Panc1 (cell line): ENCODE data around the gene TAT. TPM values are rescaled to one million over a fixed set of nuclear protein-coding genes. Genes with fewer than 3 reads are reported as not detected.
"Not testable (repeated sequence)": the region's sequence is repeated elsewhere in the genome, so short reads cannot be mapped to it uniquely, and the experiment has no call there.

Source experiments
- ATAC-seq: fragments of 200-7000 bp; cut with Tn5 transposase; 2 replicates; pipeline ENCODE4 v1.9.1; 2020; ENCODE audit warnings: mild to moderate bottlenecking, moderate library complexity
- BruUV-seq: library from RNA; stranded (reverse); fragments of 400-500 nt; replicated peaks from 2 replicates; lab custom pipeline; 2021; lab: Mats Ljungman, UMichigan
- CTCF ChIA-PET: fragments of 300-600 bp; sonication (Branson Sonifier 250); formaldehyde crosslinking; loops from one replicate; lab custom pipeline; 2022; ENCODE audit warnings: antibody characterized with exemption; lab: Charles Lee
- POLR2A ChIA-PET: fragments of 300-600 bp; sonication (Branson Sonifier 250); formaldehyde crosslinking; loops from one replicate; lab custom pipeline; 2022; ENCODE audit warnings: antibody characterized with exemption; lab: Charles Lee
- DNase-seq: peaks from one replicate; pipeline ENCODE4 v3.0.0-alpha.2; 2010; ENCODE audit warnings: low read depth, low spot score
- H3K27ac ChIP-seq: 2 replicates; pipeline ENCODE4 v1.5.1; 2011; ENCODE audit warnings: mild to moderate bottlenecking, low read length, inconsistent platforms
- H3K27me3 ChIP-seq: fragments of 200-500 bp; sonication (Bioruptor generic); 2 replicates; pipeline ENCODE4 v1.6.0; 2014; ENCODE audit warnings: low read length, inconsistent platforms; ENCODE audit not compliant: control insufficient read depth, insufficient read depth
- H3K36me3 ChIP-seq: fragments of 200-500 bp; sonication (Bioruptor generic); 2 replicates; pipeline ENCODE4 v1.5.1; 2014; ENCODE audit warnings: inconsistent platforms, mild to moderate bottlenecking, low read length, moderate library complexity; ENCODE audit not compliant: control insufficient read depth, insufficient read depth
- H3K4me1 ChIP-seq: 2 replicates; pipeline ENCODE4 v1.5.1; 2011; ENCODE audit warnings: inconsistent platforms, mild to moderate bottlenecking, low read length, moderate library complexity; ENCODE audit not compliant: control insufficient read depth, insufficient read depth
- H3K4me3 ChIP-seq, 2 experiments: 2 replicates each; pipeline ENCODE4 v1.5.1; 2011 to 2012; ENCODE audit warnings: low read depth in 2 of 2, low read length in 2 of 2, mild to moderate bottlenecking in 2 of 2, inconsistent platforms in 1 of 2, moderate library complexity in 1 of 2
- H3K9me3 ChIP-seq: fragments of 200-500 bp; sonication (Bioruptor generic); 2 replicates; pipeline ENCODE4 v1.5.1; 2014; ENCODE audit warnings: low read depth, mild to moderate bottlenecking, inconsistent platforms, low read length, moderate library complexity; ENCODE audit not compliant: control insufficient read depth, insufficient read depth
- POLR2AphosphoS5 ChIP-seq: IDR thresholded peaks from 2 replicates; pipeline ENCODE4 v1.6.1; 2012; ENCODE audit warnings: mild to moderate bottlenecking, low read depth, low read length, moderate library complexity
- SIN3A ChIP-seq: IDR thresholded peaks from 2 replicates; pipeline ENCODE4 v1.6.1; 2012; ENCODE audit warnings: low read depth, mild to moderate bottlenecking, low read length, moderate library complexity, borderline replicate concordance; ENCODE audit not compliant: insufficient read depth
- TCF7L2 ChIP-seq: IDR thresholded peaks from 2 replicates; pipeline ENCODE4 v1.6.1; 2011; ENCODE audit warnings: mild to moderate bottlenecking, low read depth, low read length, inconsistent platforms
- in situ Hi-C: cut with HindIII; loops from 2 replicates; pipeline ENCODE4 v1.10.0; 2016; ENCODE audit warnings: low sequenced_read_pairs, low pct_unique_long_range_greater_than_20kb
- intact Hi-C: fragments of 100-400 bp; cut with micrococcal nuclease; formaldehyde crosslinking; loops from one replicate; pipeline ENCODE4 v1.10.0; 2022; ENCODE audit not compliant: unreplicated experiment
- total RNA-seq: library from RNA; stranded (reverse); gene quantifications from one replicate; pipeline ENCODE4 v1.2.1, GENCODE V29; 2021; ENCODE audit not compliant: unreplicated experiment
- TF ChIP-seq, protein P1 (sequence below): fragments of 450-650 bp; IDR thresholded peaks from 2 replicates; pipeline ENCODE4 v1.5.1; 2017; ENCODE audit warnings: mild to moderate bottlenecking
- TF ChIP-seq, protein P2 (sequence below), 2 experiments: IDR thresholded peaks; 2 replicates each; pipeline ENCODE4 v1.6.1; 2011 to 2012; ENCODE audit warnings: low read depth in 2 of 2, control low read depth in 1 of 2, low read length in 1 of 2, mild to moderate bottlenecking in 1 of 2, moderate library complexity in 1 of 2; ENCODE audit not compliant: insufficient read depth in 1 of 2

TAT gene
- total RNA-seq, 1 experiment from 2014 or later, result 0.49 TPM

DNA sequence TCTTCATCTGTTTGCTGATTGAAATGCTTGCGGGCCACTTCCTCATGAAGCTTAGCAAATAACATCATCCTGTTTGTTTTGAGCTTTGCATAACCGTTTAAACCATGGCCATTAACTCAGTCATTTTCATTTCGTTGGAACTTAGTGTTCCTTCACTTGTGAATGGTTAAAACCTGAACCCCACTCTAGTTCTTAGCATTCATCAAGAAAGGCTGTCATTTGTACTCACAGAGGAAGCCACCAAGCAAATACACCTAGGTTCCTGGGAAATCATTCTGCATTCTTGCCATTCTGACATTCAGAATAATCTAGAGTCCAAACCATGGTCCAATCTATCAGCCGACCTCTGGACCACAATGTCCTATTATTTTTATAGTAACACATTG lies 8.4 kb upstream of the TAT start:
- no peak for DNase-seq
- H3K27ac ChIP-seq, result no peak overlapping the region
- no peak for ATAC-seq
- POLR2A ChIA-PET, result no interaction called here
- H3K4me1 ChIP-seq, result no peaks in the 10 kb centered on the region
- in situ Hi-C loops (no loop called here), intact Hi-C loops (no loop called here)
- H3K36me3 ChIP-seq, result no peaks in the 10 kb centered on the region
- no TSS peak for BruUV-seq
- H3K27me3 ChIP-seq, result no peaks in the 10 kb centered on the region; the same call in 1 of the 2 replicates
- H3K4me3 ChIP-seq, result no peak overlapping the region
- CTCF ChIA-PET, result no interaction called here
- no peaks in the 10 kb centered on the region for H3K9me3 ChIP-seq
- TF ChIP-seq, protein P1, sequence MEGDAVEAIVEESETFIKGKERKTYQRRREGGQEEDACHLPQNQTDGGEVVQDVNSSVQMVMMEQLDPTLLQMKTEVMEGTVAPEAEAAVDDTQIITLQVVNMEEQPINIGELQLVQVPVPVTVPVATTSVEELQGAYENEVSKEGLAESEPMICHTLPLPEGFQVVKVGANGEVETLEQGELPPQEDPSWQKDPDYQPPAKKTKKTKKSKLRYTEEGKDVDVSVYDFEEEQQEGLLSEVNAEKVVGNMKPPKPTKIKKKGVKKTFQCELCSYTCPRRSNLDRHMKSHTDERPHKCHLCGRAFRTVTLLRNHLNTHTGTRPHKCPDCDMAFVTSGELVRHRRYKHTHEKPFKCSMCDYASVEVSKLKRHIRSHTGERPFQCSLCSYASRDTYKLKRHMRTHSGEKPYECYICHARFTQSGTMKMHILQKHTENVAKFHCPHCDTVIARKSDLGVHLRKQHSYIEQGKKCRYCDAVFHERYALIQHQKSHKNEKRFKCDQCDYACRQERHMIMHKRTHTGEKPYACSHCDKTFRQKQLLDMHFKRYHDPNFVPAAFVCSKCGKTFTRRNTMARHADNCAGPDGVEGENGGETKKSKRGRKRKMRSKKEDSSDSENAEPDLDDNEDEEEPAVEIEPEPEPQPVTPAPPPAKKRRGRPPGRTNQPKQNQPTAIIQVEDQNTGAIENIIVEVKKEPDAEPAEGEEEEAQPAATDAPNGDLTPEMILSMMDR, result no peak
- TF ChIP-seq POLR2AphosphoS5 (no peak), SIN3A (no peak), TCF7L2 (no peak)
- TF ChIP-seq, protein P2, sequence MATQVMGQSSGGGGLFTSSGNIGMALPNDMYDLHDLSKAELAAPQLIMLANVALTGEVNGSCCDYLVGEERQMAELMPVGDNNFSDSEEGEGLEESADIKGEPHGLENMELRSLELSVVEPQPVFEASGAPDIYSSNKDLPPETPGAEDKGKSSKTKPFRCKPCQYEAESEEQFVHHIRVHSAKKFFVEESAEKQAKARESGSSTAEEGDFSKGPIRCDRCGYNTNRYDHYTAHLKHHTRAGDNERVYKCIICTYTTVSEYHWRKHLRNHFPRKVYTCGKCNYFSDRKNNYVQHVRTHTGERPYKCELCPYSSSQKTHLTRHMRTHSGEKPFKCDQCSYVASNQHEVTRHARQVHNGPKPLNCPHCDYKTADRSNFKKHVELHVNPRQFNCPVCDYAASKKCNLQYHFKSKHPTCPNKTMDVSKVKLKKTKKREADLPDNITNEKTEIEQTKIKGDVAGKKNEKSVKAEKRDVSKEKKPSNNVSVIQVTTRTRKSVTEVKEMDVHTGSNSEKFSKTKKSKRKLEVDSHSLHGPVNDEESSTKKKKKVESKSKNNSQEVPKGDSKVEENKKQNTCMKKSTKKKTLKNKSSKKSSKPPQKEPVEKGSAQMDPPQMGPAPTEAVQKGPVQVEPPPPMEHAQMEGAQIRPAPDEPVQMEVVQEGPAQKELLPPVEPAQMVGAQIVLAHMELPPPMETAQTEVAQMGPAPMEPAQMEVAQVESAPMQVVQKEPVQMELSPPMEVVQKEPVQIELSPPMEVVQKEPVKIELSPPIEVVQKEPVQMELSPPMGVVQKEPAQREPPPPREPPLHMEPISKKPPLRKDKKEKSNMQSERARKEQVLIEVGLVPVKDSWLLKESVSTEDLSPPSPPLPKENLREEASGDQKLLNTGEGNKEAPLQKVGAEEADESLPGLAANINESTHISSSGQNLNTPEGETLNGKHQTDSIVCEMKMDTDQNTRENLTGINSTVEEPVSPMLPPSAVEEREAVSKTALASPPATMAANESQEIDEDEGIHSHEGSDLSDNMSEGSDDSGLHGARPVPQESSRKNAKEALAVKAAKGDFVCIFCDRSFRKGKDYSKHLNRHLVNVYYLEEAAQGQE (IDR thresholded peaks at IDR 0.05; ENCODE audit: insufficient read depth in 1 of 2, low read depth in 2 of 2, low read length in 1 of 2), result no peak

DNA sequence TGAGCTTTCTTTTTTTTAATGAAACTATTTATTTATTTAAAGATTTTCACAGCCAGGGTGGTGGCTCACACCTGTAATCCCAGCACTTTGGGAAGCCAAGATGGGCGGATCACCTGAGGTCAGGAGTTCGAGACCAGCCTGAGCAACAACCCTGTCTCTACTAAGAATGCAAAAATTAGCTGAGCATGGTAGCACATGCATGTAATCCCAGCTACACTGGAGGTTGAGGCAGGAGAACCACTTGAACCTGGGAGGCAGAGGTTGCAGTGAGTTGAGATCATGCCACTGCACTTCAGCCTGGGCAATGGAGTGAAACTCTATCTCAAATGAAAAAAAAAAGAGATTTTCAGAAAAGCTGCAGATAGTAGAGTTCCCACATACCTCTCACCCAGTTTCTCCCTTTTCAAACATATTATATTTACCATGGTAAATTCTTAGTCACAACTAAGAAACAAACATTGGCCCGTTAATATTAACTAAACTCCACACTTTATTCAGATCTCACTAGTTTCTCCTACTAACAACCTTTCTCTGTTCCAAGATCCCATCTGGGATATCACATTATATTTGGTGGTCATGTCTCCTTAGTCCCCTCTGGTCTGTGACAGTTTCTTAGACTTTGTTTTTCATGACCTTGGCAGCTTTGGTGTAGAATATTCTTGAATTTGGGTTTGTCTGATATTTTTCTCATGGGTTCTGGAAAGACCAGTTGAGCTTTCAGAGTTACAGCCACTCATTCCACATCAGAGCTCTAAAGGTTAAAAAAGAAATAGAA lies 7.8 kb upstream of the TAT start:
- no TSS peak for BruUV-seq
- no peak for DNase-seq
- ChIA-PET CTCF (no interaction called here), POLR2A (no interaction called here)
- Histone ChIP-seq H3K4me3 (no peak overlapping the region), H3K27me3 (no peaks in the 10 kb centered on the region; the same call in 1 of the 2 replicates), H3K9me3 (no peaks in the 10 kb centered on the region), H3K4me1 (no peaks in the 10 kb centered on the region), H3K27ac (no peak overlapping the region), H3K36me3 (no peaks in the 10 kb centered on the region)
- TF ChIP-seq SIN3A, result no peak
- TF ChIP-seq POLR2AphosphoS5, result no peak
- TF ChIP-seq, protein P2 (IDR thresholded peaks at IDR 0.05; ENCODE audit: insufficient read depth in 1 of 2, low read depth in 2 of 2, low read length in 1 of 2), result no peak
- TF ChIP-seq, protein P1, result no peak
- TF ChIP-seq TCF7L2, result no peak
- no peak for ATAC-seq
- in situ Hi-C loops (no loop called here), intact Hi-C loops (no loop called here)

DNA sequence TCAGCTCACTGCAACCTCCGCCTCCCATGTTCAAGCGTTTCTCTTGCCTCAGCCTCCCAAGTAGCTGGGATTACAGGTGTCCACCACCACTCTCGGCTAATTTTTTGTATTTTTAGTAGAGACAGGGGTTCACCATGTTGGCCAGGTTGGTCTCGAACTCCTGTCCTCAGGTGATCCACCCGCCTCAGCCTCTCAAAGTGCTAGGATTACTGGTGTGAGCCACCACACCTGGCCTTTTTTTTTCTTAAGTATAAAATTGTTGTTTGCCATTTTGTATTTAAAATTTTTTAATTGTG lies 5.6 kb upstream of the TAT start:
- in situ Hi-C loops, H3K9me3 ChIP-seq, H3K27me3 ChIP-seq, H3K27ac ChIP-seq, DNase-seq, H3K36me3 ChIP-seq, H3K4me3 ChIP-seq, H3K4me1 ChIP-seq, intact Hi-C loops, CTCF ChIA-PET, ATAC-seq, POLR2A ChIA-PET, BruUV-seq: not testable (repeated sequence)
